IPS-NIHi11 (cell line): ENCODE measurements around the gene FGD6.
A peak's percentile ranks its signal among the peaks of the same experiment; 100 is the strongest.
"Not testable (repeated sequence)": the region's sequence is repeated elsewhere in the genome, so short reads cannot be mapped to it uniquely, and the experiment has no call there.

ENCODE experiments used
- DNase-seq: peaks from one replicate; pipeline ENCODE4 v3.0.0; 2012; ENCODE audit warnings: mixed read lengths, low spot score

FGD6 gene

GRCh38 chr12:95234187-95234586, 16.9 kb upstream of the FGD6 start:
- DNase-seq, result not testable (repeated sequence)

GRCh38 chr12:95231190-95231589, 13.9 kb upstream of the FGD6 start:
- no peak for DNase-seq

GRCh38 chr12:95230313-95230712, 13.0 kb upstream of the FGD6 start:
- no peak for DNase-seq

GRCh38 chr12:95229636-95230035, 12.4 kb upstream of the FGD6 start:
- no peak for DNase-seq

GRCh38 chr12:95228617-95229016, 11.3 kb upstream of the FGD6 start:
- DNase-seq, result no peak

- DNase-seq, result no peak
These were observed 10.6 kb upstream of the FGD6 start for GRCh38 chr12:95227818-95228356.

- DNase-seq, result no peak
These were observed 8.5 kb upstream of the FGD6 start for GRCh38 chr12:95225645-95226212.

GRCh38 chr12:95224202-95225170, 7.2 kb upstream of the FGD6 start:
- DNase-seq, result no peak

- no peak for DNase-seq
These were observed 3.5 kb upstream of the FGD6 start for GRCh38 chr12:95220726-95221125.

GRCh38 chr12:95220190-95220589, 2.9 kb upstream of the FGD6 start:
- no peak for DNase-seq

GRCh38 chr12:95218150-95219133, 1.2 kb upstream of the FGD6 start:
- DNase-seq, result no peak

- DNase-seq, result peak; percentile 23
These were observed 423 bp downstream of the FGD6 start for GRCh38 chr12:95216711-95217376.

GRCh38 chr12:95215949-95216348, 1.3 kb downstream of the FGD6 start:
- DNase-seq, result peak; percentile 47

GRCh38 chr12:95214466-95214865, 2.8 kb downstream of the FGD6 start:
- DNase-seq, result no peak

GRCh38 chr12:95213928-95214327, 3.3 kb downstream of the FGD6 start:
- no peak for DNase-seq

GRCh38 chr12:95213119-95213518, 4.1 kb downstream of the FGD6 start:
- no peak for DNase-seq

- no peak for DNase-seq
These were observed 4.7 kb downstream of the FGD6 start for GRCh38 chr12:95212586-95212985.

- DNase-seq, result no peak
These were observed 8.6 kb downstream of the FGD6 start for GRCh38 chr12:95208678-95209077.

GRCh38 chr12:95207407-95207806, 9.9 kb downstream of the FGD6 start:
- no peak for DNase-seq

- DNase-seq, result no peak
These were observed 10.4 kb downstream of the FGD6 start for GRCh38 chr12:95206916-95207315.

GRCh38 chr12:95205685-95206084, 11.6 kb downstream of the FGD6 start:
- DNase-seq, result no peak
